Epithelial cell of alveolus of lung (primary cell): Measurements from ENCODE around the gene ITPRIPL2. TPM values are rescaled to one million over a fixed set of nuclear protein-coding genes. Genes with fewer than 3 reads are reported as not detected.

Experiments
- total RNA-seq: library from RNA; depleted of rRNA; stranded (reverse); fragments of >200 nt; gene quantifications from 2 replicates; pipeline ENCODE4 v1.2.1, GENCODE V29; 2015

Gene ITPRIPL2
- total RNA-seq, result 53.3 and 66.2 TPM in 2 replicates

DNA sequence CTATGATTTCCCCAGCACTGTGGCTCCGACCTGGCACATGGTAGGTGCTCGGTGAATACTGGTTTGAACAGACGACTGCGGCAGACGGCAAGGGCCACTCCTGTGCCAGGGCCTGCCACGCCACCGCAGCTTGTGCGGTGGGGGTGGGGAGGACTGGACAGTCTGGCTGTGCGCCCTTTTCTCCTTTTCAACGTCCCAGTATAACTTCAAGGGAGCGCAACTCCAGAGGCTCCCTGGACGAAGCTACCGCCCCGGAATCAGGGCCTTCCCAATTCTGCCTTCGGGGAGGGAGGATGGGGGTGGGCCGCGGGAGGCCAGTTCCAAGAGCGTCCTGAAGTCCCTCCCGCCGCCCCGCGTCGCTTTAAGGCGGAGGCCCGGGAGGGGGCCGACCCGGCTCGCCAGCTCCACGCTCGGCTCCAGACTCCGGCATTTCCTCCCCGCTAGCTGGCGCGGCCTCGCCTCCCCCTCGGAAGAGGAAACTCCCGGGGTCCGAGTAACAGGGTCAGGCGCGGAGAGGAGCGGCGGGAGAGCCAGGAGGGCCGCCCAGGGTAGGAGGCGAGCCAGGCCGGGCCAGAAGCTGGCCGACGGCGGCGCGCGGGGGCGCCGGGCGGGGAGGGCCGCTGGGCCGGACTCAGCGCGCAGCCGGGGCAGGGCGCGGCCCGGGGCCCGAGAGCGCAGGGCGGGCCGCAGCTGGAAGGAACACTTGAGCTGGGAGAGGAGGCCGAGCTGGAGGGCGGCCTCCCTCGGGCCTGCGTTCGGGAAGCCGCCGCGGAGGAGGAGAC is at the start of gene ITPRIPL2:
ITPRIPL2 (plus strand) TSS at position 388 of the 782 bp plus-strand sequence. CDS start 498 bp downstream, outside the sequence.

DNA sequence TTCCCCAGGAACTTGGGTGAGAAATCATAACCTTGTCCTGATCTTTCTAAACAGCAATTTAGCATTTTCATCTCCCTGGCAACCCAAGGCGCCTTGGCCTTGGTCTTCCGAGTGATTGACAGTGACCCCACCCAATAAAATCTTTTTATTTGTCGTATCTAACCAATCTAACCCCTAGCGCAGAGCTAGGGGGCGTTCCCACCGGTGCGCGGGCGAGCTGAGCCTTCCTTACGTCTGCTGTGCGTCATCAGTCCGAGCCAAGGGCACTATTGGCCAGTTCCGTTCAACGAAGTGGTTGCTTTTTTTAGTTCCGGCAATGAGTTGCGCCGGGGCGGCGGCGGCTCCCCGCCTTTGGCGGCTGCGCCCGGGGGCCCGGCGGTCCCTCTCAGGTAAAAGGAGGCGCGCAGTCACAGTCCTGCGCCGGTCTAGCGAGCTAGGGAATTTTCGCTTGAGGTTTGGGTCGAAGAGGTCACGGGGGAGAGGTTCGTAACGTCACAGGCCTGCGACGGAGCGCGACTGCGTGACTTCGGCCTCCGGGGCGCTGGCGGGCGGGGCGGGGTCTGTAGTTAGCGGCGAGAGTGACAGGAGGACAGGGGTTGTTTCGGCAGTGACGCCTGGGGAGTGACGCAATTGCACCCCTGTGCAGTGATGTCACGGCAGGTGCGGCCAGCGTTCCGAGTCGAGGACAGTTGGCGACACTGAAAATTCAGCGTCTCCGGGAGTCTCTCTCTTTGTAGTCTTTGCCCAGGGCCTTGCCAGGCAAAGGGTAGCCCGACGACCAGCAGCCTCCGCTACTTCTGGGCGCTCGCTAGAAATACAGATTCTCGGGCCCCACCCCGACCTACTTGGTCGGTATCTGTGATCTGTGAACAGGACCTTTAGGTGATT is 46.2 kb upstream of the ITPRIPL2 start, which contains the start of gene COQ7:
COQ7 (plus strand) TSS at position 266 of the 888 bp plus-strand sequence; CDS start at position 317, 51 bp downstream.

DNA sequence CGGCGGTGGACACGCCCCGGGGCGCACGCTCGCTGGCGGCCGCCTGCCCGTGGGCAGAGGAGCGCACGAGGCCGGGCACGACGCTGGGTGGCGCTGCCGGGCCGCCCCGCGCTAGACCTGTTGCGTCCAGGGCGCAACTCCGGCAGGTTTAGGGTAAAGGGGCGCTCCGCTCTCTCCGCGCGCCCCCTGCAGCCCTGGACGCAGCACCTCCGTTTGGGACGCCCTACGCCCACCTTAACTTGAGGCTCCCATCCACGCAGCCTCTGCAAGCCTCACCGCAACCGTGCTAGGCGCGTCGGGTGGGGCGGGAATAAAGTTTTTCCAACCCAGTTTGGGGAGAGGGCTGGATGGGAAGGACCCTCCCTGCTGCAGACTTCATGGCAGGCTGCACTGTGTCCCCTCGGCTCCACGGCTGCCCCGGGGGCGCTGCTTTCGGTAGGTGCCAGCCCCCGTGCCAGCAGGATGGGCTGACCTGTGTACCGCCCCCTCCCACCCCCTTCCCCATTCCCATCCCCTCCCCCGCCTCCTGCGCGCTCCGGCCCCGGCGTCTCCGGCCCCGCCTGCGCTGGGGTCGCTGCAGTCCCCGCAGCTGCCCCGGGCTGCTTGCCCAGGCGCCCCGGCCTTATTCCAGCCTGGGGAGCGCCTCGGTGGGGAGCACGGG is 54.1 kb downstream of the ITPRIPL2 start, which contains the start of gene SYT17:
SYT17 (plus strand) TSS at position 531 of the 661 bp plus-strand sequence. CDS start 407 bp downstream, outside the sequence.

Other genes with a start within 250 kb of the ITPRIPL2 start
- gene SMG1, start 187.6 kb upstream of the ITPRIPL2 start, total RNA-seq, result 23.5 and 29.6 TPM in 2 replicates
- gene TMC7, start 130.0 kb upstream of the ITPRIPL2 start, total RNA-seq, result 0.26 TPM in 1 of 2 replicates, not detected in the other
- 5.9 and 16.8 TPM in 2 replicates for gene COQ7, start 46.4 kb upstream of the ITPRIPL2 start, total RNA-seq
- gene SYT17, start 54.3 kb downstream of the ITPRIPL2 start, total RNA-seq, result 1.3 and 3.7 TPM in 2 replicates
- gene CLEC19A, start 171.8 kb downstream of the ITPRIPL2 start, total RNA-seq, result not detected in 2 replicates